PC-9 (cell line): ENCODE measurements around the gene TAMM41.

ENCODE experiments used
- EZH2 ChIP-seq: fragments of 200-600 bp; sonication (generic); IDR thresholded peaks from 2 replicates; pipeline ENCODE4 v1.8.0; 2017; ENCODE audit warnings: antibody characterized with exemption, low read depth
- TF ChIP-seq, protein P1 (sequence below): fragments of 200-600 bp; sonication (generic); conservative IDR thresholded peaks from 2 replicates; pipeline ENCODE4 v1.6.1; 2017; ENCODE audit warnings: mixed run types, antibody characterized with exemption, mild to moderate bottlenecking, moderate library complexity

DNA sequence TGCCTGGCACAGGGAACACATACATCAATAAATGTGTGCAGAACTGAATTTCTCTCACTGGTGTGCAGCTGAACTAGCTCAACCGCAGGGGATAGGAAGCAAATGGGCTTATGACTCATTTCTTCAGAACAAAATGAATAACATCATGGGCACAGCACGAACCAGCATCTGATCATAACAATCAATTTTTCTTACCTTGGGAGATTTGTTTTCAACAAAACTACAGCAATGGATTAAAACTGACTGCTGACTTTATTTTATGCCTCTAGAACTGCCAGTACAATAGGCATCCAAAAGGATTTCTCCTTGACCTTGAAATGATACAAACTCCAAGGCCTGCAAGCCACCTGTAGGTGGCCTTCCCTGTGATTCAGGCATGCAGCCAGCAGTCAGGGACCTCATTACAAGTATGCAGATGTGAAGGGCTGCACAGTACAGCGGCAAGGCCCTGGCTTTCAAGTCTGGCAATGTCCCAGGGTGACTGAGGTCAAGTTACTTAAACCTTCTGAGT is 26.1 kb downstream of the TAMM41 start:
- TF ChIP-seq EZH2, result no peak
- TF ChIP-seq, protein P1, sequence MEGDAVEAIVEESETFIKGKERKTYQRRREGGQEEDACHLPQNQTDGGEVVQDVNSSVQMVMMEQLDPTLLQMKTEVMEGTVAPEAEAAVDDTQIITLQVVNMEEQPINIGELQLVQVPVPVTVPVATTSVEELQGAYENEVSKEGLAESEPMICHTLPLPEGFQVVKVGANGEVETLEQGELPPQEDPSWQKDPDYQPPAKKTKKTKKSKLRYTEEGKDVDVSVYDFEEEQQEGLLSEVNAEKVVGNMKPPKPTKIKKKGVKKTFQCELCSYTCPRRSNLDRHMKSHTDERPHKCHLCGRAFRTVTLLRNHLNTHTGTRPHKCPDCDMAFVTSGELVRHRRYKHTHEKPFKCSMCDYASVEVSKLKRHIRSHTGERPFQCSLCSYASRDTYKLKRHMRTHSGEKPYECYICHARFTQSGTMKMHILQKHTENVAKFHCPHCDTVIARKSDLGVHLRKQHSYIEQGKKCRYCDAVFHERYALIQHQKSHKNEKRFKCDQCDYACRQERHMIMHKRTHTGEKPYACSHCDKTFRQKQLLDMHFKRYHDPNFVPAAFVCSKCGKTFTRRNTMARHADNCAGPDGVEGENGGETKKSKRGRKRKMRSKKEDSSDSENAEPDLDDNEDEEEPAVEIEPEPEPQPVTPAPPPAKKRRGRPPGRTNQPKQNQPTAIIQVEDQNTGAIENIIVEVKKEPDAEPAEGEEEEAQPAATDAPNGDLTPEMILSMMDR, result no peak
